ENCODE measurements around the gene KIAA1217.

KIAA1217 gene

GRCh38 chr10:24579448-24579847, 370.5 kb downstream of the KIAA1217 start:
- Histone ChIP-seq H3K4me1 (ENCODE audit: insufficient read depth, low read length, poor library complexity, severe bottlenecking) (peaks cover 23% of the 10 kb centered on the region), H3K36me3 (ENCODE audit: insufficient read depth, low read length) (no peaks in the 10 kb centered on the region), H3K4me2 (ENCODE audit: low read depth, low read length, poor library complexity, severe bottlenecking) (no peak overlapping the region), H3K9me2 (replicated peaks; ENCODE audit: low read depth, low read length) (no peaks in the 10 kb centered on the region), H3K79me2 (ENCODE audit: insufficient read depth, low read length) (no peaks in the 10 kb centered on the region), H3K4me3 (ENCODE audit: low read length, poor library complexity, severe bottlenecking) (no peak overlapping the region), H3K27me3 (ENCODE audit: insufficient read depth, low read length, poor library complexity, severe bottlenecking) (no peaks in the 10 kb centered on the region), H2AFZ (ENCODE audit: low read length) (no peak overlapping the region), H3F3A (ENCODE audit: low read depth) (no peaks in the 10 kb centered on the region), H4K20me1 (ENCODE audit: insufficient read depth, low read length, poor library complexity, severe bottlenecking) (no peaks in the 10 kb centered on the region), H3K9me3 (ENCODE audit: insufficient read depth, low read depth, low read length) (no peaks in the 10 kb centered on the region), H3K9ac (ENCODE audit: low read depth, low read length, poor library complexity, severe bottlenecking) (no peak overlapping the region)
- TF ChIP-seq EZH2phosphoT487 (IDR thresholded peaks at IDR 0.05; ENCODE audit: borderline replicate concordance), result no peak
- TF ChIP-seq CTCF (conservative IDR thresholded peaks at IDR 0.05; ENCODE audit: low read length), result no peak

- Histone ChIP-seq H3K9me3 (ENCODE audit: insufficient read depth, low read depth, low read length) (no peaks in the 10 kb centered on the region), H3K4me3 (ENCODE audit: low read length, poor library complexity, severe bottlenecking) (no peak overlapping the region), H3K79me2 (ENCODE audit: insufficient read depth, low read length) (no peaks in the 10 kb centered on the region), H4K20me1 (ENCODE audit: insufficient read depth, low read length, poor library complexity, severe bottlenecking) (no peaks in the 10 kb centered on the region), H3K4me2 (ENCODE audit: low read depth, low read length, poor library complexity, severe bottlenecking) (no peak overlapping the region), H3K9ac (ENCODE audit: low read depth, low read length, poor library complexity, severe bottlenecking) (no peak overlapping the region), H3K4me1 (ENCODE audit: insufficient read depth, low read length, poor library complexity, severe bottlenecking) (peaks cover 20% of the 10 kb centered on the region), H3K27me3 (ENCODE audit: insufficient read depth, low read length, poor library complexity, severe bottlenecking) (no peaks in the 10 kb centered on the region), H3K36me3 (ENCODE audit: insufficient read depth, low read length) (no peaks in the 10 kb centered on the region), H3F3A (ENCODE audit: low read depth) (no peaks in the 10 kb centered on the region), H3K9me2 (replicated peaks; ENCODE audit: low read depth, low read length) (no peaks in the 10 kb centered on the region), H2AFZ (ENCODE audit: low read length) (no peak overlapping the region)
- TF ChIP-seq CTCF (conservative IDR thresholded peaks at IDR 0.05; ENCODE audit: low read length) (no peak), EZH2phosphoT487 (IDR thresholded peaks at IDR 0.05; ENCODE audit: borderline replicate concordance) (no peak)
These were observed 371.0 kb downstream of the KIAA1217 start for GRCh38 chr10:24579906-24580305.

- H4K20me1 ChIP-seq (ENCODE audit: insufficient read depth, low read length, poor library complexity, severe bottlenecking), result no peaks in the 10 kb centered on the region
- no peaks in the 10 kb centered on the region for H3K27me3 ChIP-seq (ENCODE audit: insufficient read depth, low read length, poor library complexity, severe bottlenecking)
- no peak overlapping the region for H3K4me3 ChIP-seq (ENCODE audit: low read length, poor library complexity, severe bottlenecking)
- H3K9ac ChIP-seq (ENCODE audit: low read depth, low read length, poor library complexity, severe bottlenecking), result no peak overlapping the region
- no peaks in the 10 kb centered on the region for H3K9me2 ChIP-seq (replicated peaks; ENCODE audit: low read depth, low read length)
- H3K36me3 ChIP-seq (ENCODE audit: insufficient read depth, low read length), result peaks cover 33% of the 10 kb centered on the region
- no peaks in the 10 kb centered on the region for H3K4me1 ChIP-seq (ENCODE audit: insufficient read depth, low read length, poor library complexity, severe bottlenecking)
- no peak for TF ChIP-seq CTCF (conservative IDR thresholded peaks at IDR 0.05; ENCODE audit: low read length)
- TF ChIP-seq EZH2phosphoT487 (IDR thresholded peaks at IDR 0.05; ENCODE audit: borderline replicate concordance), result no peak
- no peaks in the 10 kb centered on the region for H3K79me2 ChIP-seq (ENCODE audit: insufficient read depth, low read length)
- no peak overlapping the region for H2AFZ ChIP-seq (ENCODE audit: low read length)
- no peaks in the 10 kb centered on the region for H3F3A ChIP-seq (ENCODE audit: low read depth)
- no peaks in the 10 kb centered on the region for H3K9me3 ChIP-seq (ENCODE audit: insufficient read depth, low read depth, low read length)
- no peak overlapping the region for H3K4me2 ChIP-seq (ENCODE audit: low read depth, low read length, poor library complexity, severe bottlenecking)
These were observed 380.3 kb downstream of the KIAA1217 start for GRCh38 chr10:24589265-24589664.
